Endometrium (tissue), 2 donors: Measurements from ENCODE around the gene AAR2.

Source experiments
- FAIRE-seq: peaks from 2 replicates; lab custom pipeline; 2012; peaks lifted over from hg19 to GRCh38; lab: Jason Lieb, UNC
- donor health status: control.
- donor health status: control.

Gene AAR2

GRCh38 chr20:36261389-36262105 lies 25.3 kb downstream of the AAR2 start:
- no peak for FAIRE-seq

GRCh38 chr20:36262440-36262839 lies 26.2 kb downstream of the AAR2 start:
- no peak for FAIRE-seq

- no peak for FAIRE-seq
Measured at GRCh38 chr20:36264426-36265246, 28.4 kb downstream of the AAR2 start.

- FAIRE-seq = no peak
Measured at GRCh38 chr20:36266189-36266588, 29.9 kb downstream of the AAR2 start.

GRCh38 chr20:36267605-36268381 lies 31.5 kb downstream of the AAR2 start:
- FAIRE-seq = no peak

GRCh38 chr20:36268440-36269342 lies 32.4 kb downstream of the AAR2 start:
- no peak for FAIRE-seq

- no peak for FAIRE-seq
Measured at GRCh38 chr20:36269507-36269906, 33.2 kb downstream of the AAR2 start.

GRCh38 chr20:36270744-36271638 lies 34.7 kb downstream of the AAR2 start:
- no peak for FAIRE-seq

GRCh38 chr20:36271639-36272546 lies 35.6 kb downstream of the AAR2 start:
- FAIRE-seq = no peak

- FAIRE-seq = no peak
Measured at GRCh38 chr20:36272547-36273220, 36.4 kb downstream of the AAR2 start.

GRCh38 chr20:36273414-36274180 lies 37.3 kb downstream of the AAR2 start:
- FAIRE-seq = no peak

- no peak for FAIRE-seq
Measured at GRCh38 chr20:36274181-36274841, 38.0 kb downstream of the AAR2 start.

- FAIRE-seq = no peak
Measured at GRCh38 chr20:36275011-36275410, 38.7 kb downstream of the AAR2 start.

- no peak for FAIRE-seq
Measured at GRCh38 chr20:36275441-36276189, 39.3 kb downstream of the AAR2 start.

- FAIRE-seq = no peak
Measured at GRCh38 chr20:36277546-36277945, 41.3 kb downstream of the AAR2 start.

GRCh38 chr20:36279362-36279761 lies 43.1 kb downstream of the AAR2 start:
- FAIRE-seq = no peak

- no peak for FAIRE-seq
Measured at GRCh38 chr20:36279776-36280175, 43.5 kb downstream of the AAR2 start.
